BJ (cell line): Measurements from ENCODE around the gene ST8SIA1. TPM values are rescaled to one million over a fixed set of nuclear protein-coding genes. Genes with fewer than 3 reads are reported as not detected.

Experiments used
- CTCF ChIA-PET: fragments of 350-600 bp; formaldehyde crosslinking; extraction: SDS; loops from one replicate; lab custom pipeline; 2021; ENCODE audit warnings: antibody characterized with exemption, inconsistent platforms; lab: Yijun Ruan, JAX
- POLR2A ChIA-PET: fragments of 300-600 bp; sonication (Branson Sonifier 250); formaldehyde crosslinking; extraction: SDS; loops from one replicate; lab custom pipeline; 2021; ENCODE audit warnings: antibody characterized with exemption; lab: Charles Lee
- DNase-seq: peaks from one replicate; pipeline ENCODE4 v3.0.0-alpha.2; 2011; ENCODE audit warnings: low read depth
- H3K27me3 ChIP-seq: 2 replicates; pipeline ENCODE4 v1.6.0; 2011; ENCODE audit warnings: low read length; ENCODE audit not compliant: control insufficient read depth, insufficient read depth
- H3K36me3 ChIP-seq: 2 replicates; pipeline ENCODE4 v1.5.1; 2011; ENCODE audit warnings: low read length; ENCODE audit not compliant: control insufficient read depth, insufficient read depth
- H3K4me3 ChIP-seq: 2 replicates; pipeline ENCODE4 v1.5.1; 2011; ENCODE audit warnings: low read depth, mild to moderate bottlenecking, control low read depth, low read length
- polyA plus RNA-seq: library from polyadenylated mRNA; depleted of rRNA; stranded (reverse); fragments of >200 nt; gene quantifications from 2 replicates; pipeline ENCODE4 v1.2.3, GENCODE V29; 2011
- TF ChIP-seq, protein P1 (sequence below): IDR thresholded peaks from 2 replicates; pipeline ENCODE4 v1.5.1; 2011; ENCODE audit warnings: low read depth, mild to moderate bottlenecking, control low read depth, inconsistent platforms, low read length, moderate library complexity; ENCODE audit not compliant: insufficient read depth

The ST8SIA1 gene
- polyA plus RNA-seq, 1 experiment = not detected

DNA sequence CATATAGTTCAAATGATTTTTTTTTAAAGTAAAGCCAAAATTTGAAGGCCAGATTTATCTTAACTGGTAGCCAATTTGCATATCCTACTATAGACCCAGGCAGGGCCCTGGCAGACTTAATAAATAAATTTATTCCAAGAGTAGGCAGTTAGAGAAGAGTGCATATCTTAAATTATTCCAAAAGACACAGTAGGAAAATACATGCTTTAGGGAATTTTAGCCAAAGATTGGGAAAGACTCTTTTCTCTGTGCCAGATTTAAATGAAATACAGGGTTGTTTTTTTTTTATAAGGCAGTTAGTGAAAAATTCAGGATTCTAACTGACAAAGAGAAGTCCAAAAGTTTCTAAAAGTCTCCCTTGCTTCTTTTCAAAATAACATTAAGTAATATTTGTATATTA, 65.5 kb downstream of the ST8SIA1 start:
- no peak for DNase-seq
- no peaks in the 10 kb centered on the region for H3K27me3 ChIP-seq
- ChIA-PET CTCF (no interaction called here), POLR2A (no interaction called here)
- no peaks in the 10 kb centered on the region for H3K36me3 ChIP-seq
- H3K4me3 ChIP-seq = no peak overlapping the region
- TF ChIP-seq, protein P1, sequence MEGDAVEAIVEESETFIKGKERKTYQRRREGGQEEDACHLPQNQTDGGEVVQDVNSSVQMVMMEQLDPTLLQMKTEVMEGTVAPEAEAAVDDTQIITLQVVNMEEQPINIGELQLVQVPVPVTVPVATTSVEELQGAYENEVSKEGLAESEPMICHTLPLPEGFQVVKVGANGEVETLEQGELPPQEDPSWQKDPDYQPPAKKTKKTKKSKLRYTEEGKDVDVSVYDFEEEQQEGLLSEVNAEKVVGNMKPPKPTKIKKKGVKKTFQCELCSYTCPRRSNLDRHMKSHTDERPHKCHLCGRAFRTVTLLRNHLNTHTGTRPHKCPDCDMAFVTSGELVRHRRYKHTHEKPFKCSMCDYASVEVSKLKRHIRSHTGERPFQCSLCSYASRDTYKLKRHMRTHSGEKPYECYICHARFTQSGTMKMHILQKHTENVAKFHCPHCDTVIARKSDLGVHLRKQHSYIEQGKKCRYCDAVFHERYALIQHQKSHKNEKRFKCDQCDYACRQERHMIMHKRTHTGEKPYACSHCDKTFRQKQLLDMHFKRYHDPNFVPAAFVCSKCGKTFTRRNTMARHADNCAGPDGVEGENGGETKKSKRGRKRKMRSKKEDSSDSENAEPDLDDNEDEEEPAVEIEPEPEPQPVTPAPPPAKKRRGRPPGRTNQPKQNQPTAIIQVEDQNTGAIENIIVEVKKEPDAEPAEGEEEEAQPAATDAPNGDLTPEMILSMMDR = no peak

GRCh38 chr12:22268406-22268805, 66.1 kb downstream of the ST8SIA1 start:
- TF ChIP-seq, protein P1 = no peak
- H3K4me3 ChIP-seq = no peak overlapping the region
- ChIA-PET POLR2A (no interaction called here), CTCF (no interaction called here)
- H3K27me3 ChIP-seq = 0 out of 2 replicates have a peak, but pooled peaks cover 1% of the 10 kb centered on the region
- DNase-seq = no peak
- no peaks in the 10 kb centered on the region for H3K36me3 ChIP-seq

GRCh38 chr12:22266101-22266500, 68.4 kb downstream of the ST8SIA1 start:
- TF ChIP-seq, protein P1 = no peak
- no peaks in the 10 kb centered on the region for H3K36me3 ChIP-seq
- ChIA-PET CTCF (interaction anchor here (0.6 kb wide), 1 partner anchor 34 kb away, joined by 6 read pairs; no protein-coding TSS in a partner anchor), POLR2A (no interaction called here)
- no peak overlapping the region for H3K4me3 ChIP-seq
- H3K27me3 ChIP-seq = 0 out of 2 replicates have a peak, but pooled peaks cover 1% of the 10 kb centered on the region
- no peak for DNase-seq

DNA sequence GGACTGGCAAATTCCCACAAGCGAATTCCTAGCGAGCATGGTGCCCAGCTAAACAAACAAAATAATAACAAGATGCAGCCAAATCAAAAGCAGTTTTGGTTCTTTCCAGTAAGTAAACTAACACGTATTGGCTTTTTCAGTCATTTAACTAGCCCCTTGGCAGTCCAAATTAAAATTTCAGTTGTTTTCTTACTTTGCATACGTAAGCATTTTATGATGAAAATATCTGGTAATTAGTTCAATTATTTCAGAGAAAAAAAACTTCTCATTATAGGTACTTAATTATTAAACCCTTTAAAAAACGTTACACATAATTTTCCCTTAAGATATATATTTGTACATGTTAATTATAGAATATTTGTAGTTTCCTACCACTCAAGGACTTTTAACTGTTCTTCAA, 70.1 kb downstream of the ST8SIA1 start:
- no peak for DNase-seq

DNA sequence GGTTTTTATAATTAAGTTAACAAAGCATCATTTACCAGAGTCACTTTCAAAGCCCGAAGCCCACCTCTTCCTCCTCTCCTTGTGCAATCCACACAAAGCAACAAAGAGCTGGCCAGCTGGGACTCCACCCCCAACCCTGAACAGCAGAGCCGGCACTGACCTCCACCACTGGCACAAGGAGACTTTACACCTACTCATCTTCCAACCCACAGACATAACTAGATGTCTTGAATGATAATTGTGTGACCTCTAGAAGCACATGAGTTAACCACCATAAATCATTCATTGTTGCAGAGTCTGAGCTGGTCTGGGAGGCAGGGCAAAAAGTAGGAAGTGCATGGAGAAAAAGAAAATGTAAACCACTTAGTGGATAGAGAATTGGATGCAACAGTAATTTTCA, 72.2 kb downstream of the ST8SIA1 start:
- H3K4me3 ChIP-seq = no peak overlapping the region
- no peaks in the 10 kb centered on the region for H3K36me3 ChIP-seq
- DNase-seq = no peak
- TF ChIP-seq, protein P1 = no peak
- ChIA-PET POLR2A (no interaction called here), CTCF (no interaction called here)
- H3K27me3 ChIP-seq = 0 out of 2 replicates have a peak, but pooled peaks cover 1% of the 10 kb centered on the region

More for the DNA sequence above, 70.1 kb downstream of the ST8SIA1 start:
- TF ChIP-seq, protein P1 = no peak
- no peaks in the 10 kb centered on the region for H3K36me3 ChIP-seq
- ChIA-PET CTCF (no interaction called here), POLR2A (no interaction called here)
- H3K27me3 ChIP-seq = 0 out of 2 replicates have a peak, but pooled peaks cover 1% of the 10 kb centered on the region
- H3K4me3 ChIP-seq = no peak overlapping the region
